GM19324 (cell line): ENCODE measurements around the gene NKX2-3.

Source experiments
- ATAC-seq: cut with Tn5 transposase; IDR thresholded peaks from one replicate; pipeline ENCODE4 v1.9.1; 2021; ENCODE audit warnings: mild to moderate bottlenecking, moderate library complexity; ENCODE audit not compliant: unreplicated experiment, low FRiP score

The NKX2-3 gene

DNA sequence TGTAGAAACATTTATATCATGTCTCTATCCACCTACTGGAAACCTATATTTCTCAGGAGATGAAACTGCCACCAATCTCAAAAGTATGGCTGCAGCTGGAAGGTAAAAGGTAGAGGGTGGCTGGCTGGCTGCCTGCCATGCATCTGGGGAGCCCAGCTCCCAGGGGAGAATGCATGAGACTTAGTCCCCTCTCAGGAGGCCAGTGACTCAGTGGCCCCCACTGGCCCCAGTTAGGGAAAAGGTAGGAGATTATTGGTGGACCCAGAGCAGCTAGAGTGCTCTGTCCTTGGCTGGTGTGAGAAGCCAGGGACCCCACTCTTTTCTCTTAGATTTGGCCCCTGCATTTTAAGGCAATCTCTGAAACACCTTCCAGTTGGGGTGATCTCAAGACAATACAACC, 6.8 kb upstream of the NKX2-3 start:
- no peak for ATAC-seq

- no peak for ATAC-seq
Measured at GRCh38 chr10:99526861-99527504, 5.8 kb upstream of the NKX2-3 start.

DNA sequence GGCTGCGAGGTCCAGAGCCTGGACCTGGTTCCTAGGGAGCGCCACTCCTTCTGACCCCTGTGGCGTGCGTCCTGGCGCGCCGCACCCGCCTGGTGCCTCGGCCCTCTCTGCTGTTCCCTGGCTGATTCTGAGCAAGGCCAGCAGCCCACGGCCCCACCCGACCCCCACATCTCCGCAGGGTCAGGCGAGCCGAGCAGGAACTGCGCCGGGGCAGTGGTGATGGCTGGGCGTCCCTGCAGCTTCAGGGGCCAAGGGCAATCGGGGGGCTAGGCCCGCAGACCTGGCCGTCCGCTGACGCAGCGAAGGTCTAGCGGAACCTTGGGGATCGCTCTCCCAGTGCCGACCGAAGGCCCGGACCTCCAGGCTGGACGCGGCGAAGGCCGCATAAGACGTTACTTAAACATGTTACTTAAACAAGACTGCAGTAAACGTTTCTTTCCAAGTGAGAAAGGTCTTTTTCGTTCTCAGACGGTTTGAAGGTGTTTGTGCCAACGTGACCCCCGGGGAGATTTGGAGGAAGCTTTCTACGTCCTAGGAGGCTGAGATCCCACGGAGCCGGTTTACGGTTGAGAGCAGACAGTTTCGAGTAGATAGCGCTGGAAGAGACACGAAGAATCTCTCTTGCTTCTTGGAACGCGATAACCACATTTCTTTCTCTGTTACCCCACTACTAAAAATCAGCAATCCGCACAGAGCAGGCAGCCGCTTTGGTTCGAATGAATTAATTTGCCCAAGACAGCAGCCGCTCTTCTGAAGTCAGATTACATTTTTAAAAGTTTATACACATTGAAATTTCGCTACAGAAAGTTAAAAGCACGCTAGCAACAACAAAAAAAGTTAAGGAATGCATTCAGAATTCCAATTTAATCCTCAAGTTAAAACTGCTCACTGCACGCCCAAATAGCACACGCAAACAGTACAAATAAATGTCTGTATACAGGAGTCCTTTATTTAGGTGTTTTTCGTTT, 4.9 kb upstream of the NKX2-3 start:
- no peak for ATAC-seq

- ATAC-seq: no peak
Measured at GRCh38 chr10:99528494-99529441, 4.0 kb upstream of the NKX2-3 start.

DNA sequence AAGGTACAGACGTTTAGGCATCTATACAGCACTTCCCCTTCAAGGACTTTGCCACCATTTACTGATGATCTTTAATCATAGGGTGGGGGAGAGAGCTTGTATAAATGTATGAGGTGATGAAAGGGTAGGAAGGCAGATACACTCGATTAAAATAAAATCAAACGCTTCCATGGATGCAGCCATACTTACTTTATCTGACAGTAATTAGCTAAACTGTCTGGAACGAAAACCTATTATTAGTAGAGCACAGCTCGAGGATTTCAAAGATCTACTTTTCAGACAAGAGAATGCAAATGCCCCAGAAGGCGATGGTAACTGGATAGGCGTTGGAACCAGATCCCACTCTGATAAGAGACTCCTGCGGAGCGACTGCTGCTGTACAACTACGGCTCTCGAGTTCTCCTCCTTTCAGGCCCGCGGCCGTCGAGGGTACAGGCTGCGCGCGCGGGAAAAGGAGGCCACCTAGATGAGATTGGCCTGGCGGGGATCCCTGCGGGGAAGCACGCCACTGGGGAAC, 3.1 kb upstream of the NKX2-3 start:
- no peak for ATAC-seq

GRCh38 chr10:99530108-99531025, 2.4 kb upstream of the NKX2-3 start:
- ATAC-seq: no peak

DNA sequence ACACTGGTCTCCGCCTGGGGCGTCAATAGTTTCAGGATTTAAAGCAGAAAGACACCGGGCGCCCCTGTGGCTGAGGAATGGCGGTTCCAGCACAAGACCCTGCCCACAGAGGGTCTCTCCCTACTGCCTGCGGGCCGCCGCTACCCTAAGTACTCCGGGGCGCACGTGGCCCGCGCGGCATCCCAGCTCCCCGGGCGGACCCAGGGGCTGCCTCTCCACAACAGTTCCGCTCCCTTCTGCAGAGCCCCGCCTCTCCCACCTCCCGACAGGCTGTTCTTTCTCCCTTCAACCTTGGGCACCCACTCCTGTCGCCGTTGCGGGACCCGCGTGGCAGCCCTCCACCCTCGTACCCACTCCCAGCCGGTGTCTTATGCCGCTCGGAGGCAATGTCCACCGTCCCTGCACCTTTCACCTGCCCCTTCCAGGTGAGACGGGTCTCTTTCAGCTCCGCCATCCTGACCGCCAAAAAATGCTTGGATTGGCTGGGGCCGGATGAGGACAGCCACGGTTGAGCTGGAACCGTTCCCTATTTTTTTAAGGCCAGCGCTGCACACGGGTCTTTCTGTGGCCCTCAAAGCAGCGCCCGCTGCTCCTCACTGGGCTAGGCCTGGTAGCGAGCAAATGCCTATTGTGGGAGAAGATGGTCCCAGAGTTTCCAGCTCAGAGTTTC, 1.6 kb upstream of the NKX2-3 start:
- no peak for ATAC-seq

- no peak for ATAC-seq
Measured at GRCh38 chr10:99531696-99532593, 797 bp upstream of the NKX2-3 start.

DNA sequence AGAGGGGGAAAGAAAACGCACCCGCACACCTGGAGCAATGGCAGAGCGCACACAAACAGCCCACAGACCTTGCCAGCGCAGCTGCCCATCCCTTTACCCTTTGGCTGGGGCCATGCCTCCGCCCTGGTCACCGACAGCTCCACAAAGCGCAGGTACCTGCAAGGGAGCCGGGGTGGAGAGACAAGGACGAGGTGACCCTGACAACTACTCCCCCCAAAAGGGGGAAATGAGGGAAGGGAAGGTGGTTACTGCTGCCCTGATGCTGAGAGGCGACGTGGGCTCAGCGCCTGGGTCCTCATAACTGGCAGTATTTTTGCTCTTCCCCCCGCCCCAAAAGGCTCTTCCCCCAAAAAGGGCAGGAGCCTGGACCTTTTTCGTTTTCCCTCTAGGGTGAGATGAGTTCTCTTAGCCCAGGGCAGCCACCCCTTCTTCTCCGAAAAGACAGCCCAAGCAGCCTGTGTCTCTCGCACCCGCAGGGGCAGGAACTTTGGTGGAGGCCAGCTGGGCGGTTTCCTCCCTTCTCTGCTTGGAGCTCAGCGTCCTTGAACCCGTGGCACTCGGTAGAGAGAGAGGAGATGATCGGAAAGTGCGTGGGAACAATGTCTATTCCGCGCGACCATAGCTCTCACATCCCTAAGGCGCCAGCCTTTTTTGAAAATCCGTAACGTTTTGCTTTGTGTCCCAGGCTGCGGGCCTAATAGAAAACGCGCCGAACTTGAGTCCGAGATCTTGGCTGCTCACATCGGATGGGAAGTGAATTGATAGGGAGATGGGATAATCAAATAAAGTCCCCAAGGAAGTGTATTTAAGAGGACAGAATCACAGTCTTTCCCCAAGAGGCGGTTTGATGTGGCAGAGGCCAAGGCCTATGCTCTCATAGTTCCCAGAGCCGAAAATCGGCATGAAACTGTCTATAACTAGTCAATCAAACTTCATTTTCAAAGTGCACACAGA, 1.0 kb downstream of the NKX2-3 start:
- no peak for ATAC-seq

GRCh38 chr10:99534450-99534938, 1.8 kb downstream of the NKX2-3 start:
- no peak for ATAC-seq

GRCh38 chr10:99534939-99535763, 2.4 kb downstream of the NKX2-3 start:
- no peak for ATAC-seq

- no peak for ATAC-seq
Measured at GRCh38 chr10:99535764-99536337, 3.1 kb downstream of the NKX2-3 start.

GRCh38 chr10:99536338-99537085, 3.8 kb downstream of the NKX2-3 start:
- no peak for ATAC-seq

DNA sequence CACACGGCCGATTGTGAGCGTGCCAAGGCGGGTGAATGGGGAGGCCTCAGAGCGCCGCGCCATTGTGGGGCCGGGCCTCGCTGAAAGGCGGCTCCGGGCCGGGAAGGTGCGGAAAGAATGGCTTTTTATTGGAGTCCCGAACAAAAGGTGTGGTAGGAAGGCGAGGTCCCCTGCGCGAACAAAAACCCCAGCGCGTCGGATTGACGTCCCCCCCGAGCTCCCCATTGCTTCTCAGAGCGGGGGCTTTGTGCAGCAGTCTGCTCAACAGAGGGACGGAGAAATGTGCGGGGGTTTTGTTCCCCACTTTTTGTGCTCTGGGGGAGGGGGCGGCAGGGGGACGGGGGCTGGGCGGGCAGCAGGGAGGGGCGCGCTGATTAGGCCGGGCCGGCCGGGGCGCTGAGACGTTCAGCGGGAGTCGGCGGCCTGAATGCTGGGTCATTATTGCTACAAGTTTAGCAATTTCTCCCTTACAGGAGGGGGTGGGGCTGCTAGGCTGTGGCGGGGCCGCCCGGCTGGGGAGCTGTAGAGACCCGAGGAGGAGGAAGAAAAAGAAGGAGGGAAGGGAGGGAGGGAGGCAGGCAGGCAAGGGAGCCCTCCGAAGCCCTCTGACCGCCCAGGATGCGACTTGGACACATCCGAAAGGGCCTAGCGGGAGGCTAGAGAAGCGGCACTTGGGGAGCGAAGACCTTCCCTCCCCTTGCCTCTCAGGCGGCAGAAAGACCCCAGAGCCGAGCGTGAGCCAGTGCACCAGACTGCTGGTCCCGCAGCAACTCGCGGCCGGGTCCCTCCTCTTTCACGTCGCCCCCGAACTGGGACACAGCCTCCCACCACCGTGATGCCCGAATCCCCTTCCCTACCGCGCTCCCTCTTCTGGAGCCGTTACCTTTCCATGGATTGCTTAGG, 4.6 kb downstream of the NKX2-3 start:
- ATAC-seq: no peak
